Transverse colon (tissue), 4 donors: ENCODE data around the gene ECHDC3. TPM values are rescaled to one million over a fixed set of nuclear protein-coding genes. Genes with fewer than 3 reads are reported as not detected.

ENCODE experiments used
- DNase-seq: peaks from one replicate; pipeline ENCODE4 v3.0.0-alpha.2; 2019
- H3K27ac ChIP-seq, 4 donors: fragments of 200-600 bp; sonication (generic); 2 replicates each; pipeline ENCODE4 v1.5.1; 2016 to 2018; ENCODE audit warnings: inconsistent platforms in 4 of 4
- H3K27me3 ChIP-seq: fragments of 200-600 bp; sonication (generic); 2 replicates; pipeline ENCODE4 v1.5.1; 2017; ENCODE audit warnings: inconsistent platforms
- H3K36me3 ChIP-seq, 4 donors: fragments of 200-600 bp; sonication (generic); 2 replicates each; pipeline ENCODE4 v1.5.1; 2017 to 2019; ENCODE audit warnings: inconsistent platforms in 4 of 4
- H3K4me1 ChIP-seq, 4 donors: fragments of 200-600 bp; sonication (generic); 2 replicates each; pipeline ENCODE4 v1.5.1; 2017 to 2020; ENCODE audit warnings: inconsistent platforms in 4 of 4
- H3K4me3 ChIP-seq, 4 donors: fragments of 200-600 bp; sonication (generic); 1 replicate in 1 of 4; 2 replicates in 3 of 4; pipeline versions ENCODE4 v1.5.1 to v1.6.1; 2017 to 2019; ENCODE audit warnings: inconsistent platforms in 4 of 4
- H3K9me3 ChIP-seq, 2 donors: fragments of 200-600 bp; sonication (generic); 2 replicates each; pipeline ENCODE4 v1.5.1; 2017 to 2019; ENCODE audit warnings: inconsistent platforms in 2 of 2
- EP300 ChIP-seq: sonication (generic); formaldehyde crosslinking; IDR thresholded peaks from one replicate; pipeline ENCODE4 v1.6.1; 2017; ENCODE audit warnings: antibody characterized with exemption, low read depth
- POLR2A ChIP-seq: fragments of 450-650 bp; IDR thresholded peaks from one replicate; pipeline ENCODE4 v1.6.1; 2016; ENCODE audit warnings: antibody characterized with exemption, mild to moderate bottlenecking, moderate library complexity
- POLR2AphosphoS5 ChIP-seq, 3 donors: sonication (generic); formaldehyde crosslinking; IDR thresholded peaks; one replicate each; pipeline ENCODE4 v1.6.1; 2016; ENCODE audit warnings: antibody characterized with exemption in 3 of 3
- WGBS, 2 donors: methylation state at CpG; one replicate each; pipeline ENCODE4 v1.1.5; 2018; ENCODE audit warnings: low coverage in 1 of 2; 5-methylcytosine and 5-hydroxymethylcytosine counted together
- in situ Hi-C, 4 donors: fragments of 200-750 bp; cut with MboI; loops; one replicate each; pipeline versions ENCODE4 v1.15.0 to v1.15.1; 2017; ENCODE audit warnings: low sequenced_read_pairs in 3 of 4, low pct_ligation_motif_present in 1 of 4, low pct_unique_long_range_greater_than_20kb in 1 of 4
- intact Hi-C: fragments of 100-400 bp; cut with DNase I; formaldehyde crosslinking; loops from one replicate; pipeline ENCODE4 v1.15.1; 2023; ENCODE audit warnings: low total_unique reads
- total RNA-seq, 4 donors: library from RNA; depleted of rRNA; stranded (reverse); fragments of >200 nt; gene quantifications; one replicate each; pipeline ENCODE4 v1.1.0, GENCODE V29; 2016
- TF ChIP-seq, protein P1 (sequence below), 5 experiments: fragments of 200-600 bp in 3 of 5; fragments of 450-650 bp in 2 of 5; sonication (generic) in 3 of 5; IDR thresholded peaks; 1 replicate in 2 of 5; 2 replicates in 3 of 5; pipeline ENCODE4 v1.5.1; 2016 to 2017; ENCODE audit warnings: antibody characterized with exemption in 5 of 5, inconsistent platforms in 3 of 5, mild to moderate bottlenecking in 2 of 5, moderate library complexity in 1 of 5

ECHDC3 gene
- total RNA-seq, 4 donors from 2014 or later, result 0.75 to 5.7 (median 4.0) TPM

DNA sequence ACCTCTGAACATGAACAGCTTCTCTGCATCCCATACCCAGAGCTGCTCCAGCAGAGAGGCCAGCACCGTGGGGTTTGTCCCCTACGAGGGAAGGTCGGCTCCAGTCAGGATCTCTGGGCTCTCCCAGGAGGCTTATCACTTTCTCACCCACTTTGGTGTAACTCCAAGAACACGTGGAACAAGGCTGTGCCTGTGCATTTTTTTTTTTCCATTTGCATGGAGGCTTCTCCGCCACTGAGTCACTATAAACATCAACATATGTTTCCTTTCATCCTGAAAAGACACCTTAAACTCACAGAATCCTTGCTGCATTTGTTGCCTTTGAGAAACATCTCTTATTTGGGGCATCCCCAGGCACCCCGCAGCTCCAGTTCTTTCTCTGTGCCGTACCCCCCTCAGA is 29.4 kb upstream of the ECHDC3 start:
- Histone ChIP-seq H3K9me3 (no peaks in the 10 kb centered on the region), H3K27me3 (no peaks in the 10 kb centered on the region), H3K4me3 (no peak overlapping the region), H3K27ac (no peak overlapping the region), H3K4me1 (peaks cover 0 to 7% (median 2%) of the 10 kb centered on the region in 4 donors), H3K36me3 (no peaks in the 10 kb centered on the region)
- DNase-seq, result no peak
- intact Hi-C loops, result no loop called here
- 62 to 74% methylated on average over 3 to 7 of the region's 7 CpGs for WGBS, 2 donors
- TF ChIP-seq POLR2AphosphoS5 (IDR thresholded peaks at IDR 0.05), result no peak
- TF ChIP-seq EP300, result no peak
- TF ChIP-seq, protein P1, sequence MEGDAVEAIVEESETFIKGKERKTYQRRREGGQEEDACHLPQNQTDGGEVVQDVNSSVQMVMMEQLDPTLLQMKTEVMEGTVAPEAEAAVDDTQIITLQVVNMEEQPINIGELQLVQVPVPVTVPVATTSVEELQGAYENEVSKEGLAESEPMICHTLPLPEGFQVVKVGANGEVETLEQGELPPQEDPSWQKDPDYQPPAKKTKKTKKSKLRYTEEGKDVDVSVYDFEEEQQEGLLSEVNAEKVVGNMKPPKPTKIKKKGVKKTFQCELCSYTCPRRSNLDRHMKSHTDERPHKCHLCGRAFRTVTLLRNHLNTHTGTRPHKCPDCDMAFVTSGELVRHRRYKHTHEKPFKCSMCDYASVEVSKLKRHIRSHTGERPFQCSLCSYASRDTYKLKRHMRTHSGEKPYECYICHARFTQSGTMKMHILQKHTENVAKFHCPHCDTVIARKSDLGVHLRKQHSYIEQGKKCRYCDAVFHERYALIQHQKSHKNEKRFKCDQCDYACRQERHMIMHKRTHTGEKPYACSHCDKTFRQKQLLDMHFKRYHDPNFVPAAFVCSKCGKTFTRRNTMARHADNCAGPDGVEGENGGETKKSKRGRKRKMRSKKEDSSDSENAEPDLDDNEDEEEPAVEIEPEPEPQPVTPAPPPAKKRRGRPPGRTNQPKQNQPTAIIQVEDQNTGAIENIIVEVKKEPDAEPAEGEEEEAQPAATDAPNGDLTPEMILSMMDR (IDR thresholded peaks at IDR 0.05), result no peak
- TF ChIP-seq POLR2A, result no peak
- in situ Hi-C loops, result no loop called here

DNA sequence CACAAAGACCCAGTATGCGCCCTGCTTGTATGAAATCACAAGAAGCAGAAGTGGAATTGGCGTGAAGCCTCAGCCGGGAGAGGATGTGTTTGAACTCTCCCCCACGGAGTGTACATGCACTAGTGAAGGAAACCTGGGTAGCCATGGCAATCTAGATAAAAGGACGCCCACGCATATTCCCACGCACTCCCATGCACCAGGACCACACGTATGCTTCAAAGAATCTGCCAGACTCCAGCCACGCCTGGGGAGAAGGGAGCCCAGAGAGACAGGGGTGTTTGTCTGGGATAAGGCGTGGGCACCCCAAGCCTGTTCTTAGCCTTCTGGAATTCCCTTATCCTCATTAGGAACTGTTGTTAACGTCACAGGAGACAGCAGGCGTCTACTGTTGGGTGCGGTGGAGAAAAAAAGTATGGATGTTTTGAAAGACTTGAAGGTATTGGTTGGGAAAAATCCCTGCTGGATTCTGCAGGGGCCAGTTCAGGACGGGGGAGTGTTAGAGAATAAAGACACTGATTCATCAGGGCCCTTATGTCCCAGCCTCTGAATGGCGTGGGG is 28.9 kb upstream of the ECHDC3 start:
- Histone ChIP-seq H3K9me3 (no peaks in the 10 kb centered on the region), H3K36me3 (no peaks in the 10 kb centered on the region), H3K4me3 (no peak overlapping the region), H3K27ac (no peak overlapping the region), H3K4me1 (peaks cover 0 to 7% (median 2%) of the 10 kb centered on the region in 4 donors), H3K27me3 (no peaks in the 10 kb centered on the region)
- WGBS, 2 donors, result 55 to 62% methylated on average over 4 to 15 of the region's 15 CpGs
- TF ChIP-seq, protein P1 (IDR thresholded peaks at IDR 0.05), result no peak
- TF ChIP-seq POLR2A, result no peak
- no peak for TF ChIP-seq EP300
- no peak for TF ChIP-seq POLR2AphosphoS5 (IDR thresholded peaks at IDR 0.05)
- DNase-seq, result peak; percentile 16
- in situ Hi-C loops (no loop called here), intact Hi-C loops (no loop called here)

DNA sequence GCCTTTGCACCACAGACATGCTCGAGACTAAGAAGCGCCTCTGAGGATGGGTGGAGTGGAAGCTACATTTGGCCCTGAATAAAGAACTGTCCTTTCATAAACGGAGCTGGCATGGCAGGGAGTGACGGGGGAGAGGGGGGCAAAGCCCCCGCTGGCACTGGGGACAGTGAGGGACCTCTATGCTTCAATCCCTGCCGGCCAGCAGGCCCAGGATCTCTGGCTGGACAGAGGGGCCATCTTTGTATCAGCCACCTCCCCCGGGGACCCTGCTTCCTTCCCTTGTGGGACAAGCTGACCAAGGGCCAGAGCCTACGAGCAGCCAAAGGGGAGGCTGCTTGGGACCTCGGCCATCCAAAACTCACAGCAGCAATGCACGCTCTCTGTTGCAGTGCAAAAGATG is 28.2 kb upstream of the ECHDC3 start:
- H3K36me3 ChIP-seq, result no peaks in the 10 kb centered on the region
- 76 to 85% methylated on average over 3 to 10 of the region's 10 CpGs for WGBS, 2 donors
- TF ChIP-seq POLR2A, result no peak
- no peak for TF ChIP-seq POLR2AphosphoS5 (IDR thresholded peaks at IDR 0.05)
- TF ChIP-seq, protein P1 (IDR thresholded peaks at IDR 0.05), result no peak
- peaks cover 0 to 4% (median 2%) of the 10 kb centered on the region in 4 donors for H3K4me1 ChIP-seq
- no peaks in the 10 kb centered on the region for H3K27me3 ChIP-seq
- in situ Hi-C loops (no loop called here), intact Hi-C loops (no loop called here)
- no peak for DNase-seq
- H3K27ac ChIP-seq, result no peak overlapping the region
- no peak overlapping the region for H3K4me3 ChIP-seq
- no peaks in the 10 kb centered on the region for H3K9me3 ChIP-seq

DNA sequence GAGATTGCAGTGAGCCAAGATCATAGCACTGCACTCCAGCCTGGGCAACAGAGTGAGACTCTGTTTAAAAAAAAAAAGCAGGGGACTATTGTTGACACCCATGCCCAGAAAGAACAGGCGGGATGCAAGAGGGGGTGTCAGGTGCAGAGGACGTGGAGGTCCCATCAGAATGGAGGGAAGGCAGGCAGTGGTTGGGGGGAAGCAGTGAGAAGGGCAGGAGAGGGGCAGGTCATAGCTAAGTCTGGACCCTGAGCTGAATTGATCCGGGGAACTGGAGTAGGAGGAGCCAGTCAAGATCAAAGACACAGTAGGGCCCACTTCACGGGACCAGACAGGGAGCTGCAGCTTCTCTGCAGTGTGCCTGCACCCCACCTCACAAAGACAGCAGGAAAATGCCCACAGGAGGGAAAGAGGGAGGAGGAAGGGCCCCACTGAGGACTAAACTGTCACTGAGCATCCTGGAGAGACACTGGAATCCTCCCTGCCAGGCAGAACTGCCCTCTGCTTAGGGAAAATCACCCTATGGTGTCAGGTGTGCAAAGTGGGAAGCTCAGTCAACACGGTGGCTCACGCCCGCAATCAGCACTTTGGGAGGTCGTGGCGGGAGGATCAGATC is 27.3 kb upstream of the ECHDC3 start:
- Histone ChIP-seq H3K9me3 (no peaks in the 10 kb centered on the region), H3K27me3 (no peaks in the 10 kb centered on the region), H3K4me1 (peaks cover 0 to 4% (median 2%) of the 10 kb centered on the region in 4 donors), H3K36me3 (no peaks in the 10 kb centered on the region), H3K27ac (no peak overlapping the region), H3K4me3 (no peak overlapping the region)
- 70 to 81% methylated on average over 2 to 9 of the region's 9 CpGs for WGBS, 2 donors
- intact Hi-C loops (no loop called here), in situ Hi-C loops (no loop called here)
- no peak for TF ChIP-seq EP300
- no peak for TF ChIP-seq POLR2A
- no peak for TF ChIP-seq POLR2AphosphoS5 (IDR thresholded peaks at IDR 0.05)
- TF ChIP-seq, protein P1 (IDR thresholded peaks at IDR 0.05), result no peak
- no peak for DNase-seq
